ENCODE measurements around the gene FKBP11.

FKBP11 gene

GRCh38 chr12:48969833-48970701, 44.8 kb upstream of the FKBP11 start:
- H3K27ac ChIP-seq (ENCODE audit: extremely low read depth, low read depth, low read length), result no peak overlapping the region
- H3K9me3 ChIP-seq (ENCODE audit: control insufficient read depth, insufficient read depth, low read depth, low read length), result no peaks in the 10 kb centered on the region
- H3K36me3 ChIP-seq (ENCODE audit: control insufficient read depth in 2 of 2, insufficient read depth in 1 of 2, low read length in 2 of 2), result no peaks in the 10 kb centered on the region
- H3K4me1 ChIP-seq (ENCODE audit: control insufficient read depth, insufficient read depth, low read length), result peaks cover 9% of the 10 kb centered on the region
- POLR2A ChIA-PET, result interaction anchor here (0.6 to 3.7 kb wide), 2 partner anchors 12 to 60 kb away, joined by 7 to 21 read pairs; partner anchors contain the start of gene ARF3
- TF ChIP-seq ZNF48 (tag by site-specific recombination; IDR thresholded peaks at IDR 0.05) (no peak), ZFP3 (tag by site-specific recombination; IDR thresholded peaks at IDR 0.05; ENCODE audit: low read depth) (peak; percentile 69; the same call in 1 of the 2 replicates), ZBTB8A (tag by site-specific recombination; IDR thresholded peaks at IDR 0.05) (peak; percentile 60; the same call in 1 of the 2 replicates), ZBTB21 (tag by site-specific recombination; IDR thresholded peaks at IDR 0.05) (no peak)
- CTCF ChIA-PET, result interaction anchor here (1.5 to 10.8 kb wide), 2 partner anchors 9 to 19 kb away, joined by 4 to 79 read pairs; no protein-coding TSS in a partner anchor
- H3K4me3 ChIP-seq (ENCODE audit: low read depth, low read length), result no peak overlapping the region

DNA sequence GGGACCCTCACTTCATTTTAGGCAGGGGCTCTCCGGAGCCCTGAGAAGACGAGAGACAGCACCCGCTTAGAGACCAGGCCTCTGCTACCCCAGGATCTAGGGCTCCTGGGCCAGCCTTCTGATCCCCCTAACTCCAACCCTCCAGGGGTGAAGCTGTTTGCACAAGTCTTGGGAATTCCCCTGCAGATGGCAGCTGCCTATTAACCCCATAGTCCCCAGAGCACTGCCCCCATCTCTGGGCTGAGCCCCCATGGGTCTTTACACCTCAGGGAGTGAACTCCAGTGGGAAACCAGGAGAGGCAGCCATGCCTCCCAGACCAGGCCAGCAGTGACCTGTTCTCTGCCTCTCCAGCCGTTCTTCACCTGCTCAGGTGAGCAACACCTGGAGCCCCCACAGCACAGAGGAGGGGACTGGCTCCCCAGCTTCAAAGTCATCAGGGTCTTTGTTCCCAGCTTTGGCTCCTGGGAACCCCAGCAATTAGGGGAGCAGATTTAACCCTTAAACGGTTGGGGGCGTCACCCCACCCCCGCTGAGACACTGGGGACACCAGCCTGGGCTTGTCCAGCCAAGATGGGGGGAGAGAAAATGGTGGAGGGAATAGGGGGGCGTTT, 44.0 kb upstream of the FKBP11 start:
- H3K36me3 ChIP-seq (ENCODE audit: control insufficient read depth in 2 of 2, insufficient read depth in 1 of 2, low read length in 2 of 2), result no peaks in the 10 kb centered on the region
- H3K9me3 ChIP-seq (ENCODE audit: control insufficient read depth, insufficient read depth, low read depth, low read length), result no peaks in the 10 kb centered on the region
- H3K4me3 ChIP-seq (ENCODE audit: low read depth, low read length), result no peak overlapping the region
- TF ChIP-seq ZFP3 (tag by site-specific recombination; IDR thresholded peaks at IDR 0.05; ENCODE audit: low read depth), result no peak
- TF ChIP-seq PATZ1 (tag by site-specific recombination; IDR thresholded peaks at IDR 0.05), result peak; percentile 11; the same call in 1 of the 2 replicates
- 0 out of 2 replicates have a peak, but pooled peaks have one; percentile 51 for TF ChIP-seq ZEB2 (tag by site-specific recombination; IDR thresholded peaks at IDR 0.05)
- ChIA-PET CTCF (interaction anchor here (0.7 to 10.8 kb wide), 6 partner anchors 8 to 101 kb away, joined by 3 to 79 read pairs (median 7); partner anchors contain the start of gene WNT1), POLR2A (interaction anchor here (0.6 to 3.7 kb wide), 2 partner anchors 12 to 60 kb away, joined by 7 to 21 read pairs; partner anchors contain the start of gene ARF3)
- no peak overlapping the region for H3K27ac ChIP-seq (ENCODE audit: extremely low read depth, low read depth, low read length)
- peaks cover 9% of the 10 kb centered on the region for H3K4me1 ChIP-seq (ENCODE audit: control insufficient read depth, insufficient read depth, low read length)

GRCh38 chr12:48968467-48968866, 43.2 kb upstream of the FKBP11 start:
- Histone ChIP-seq H3K4me1 (ENCODE audit: control insufficient read depth, insufficient read depth, low read length) (peaks cover 9% of the 10 kb centered on the region), H3K36me3 (ENCODE audit: control insufficient read depth in 2 of 2, insufficient read depth in 1 of 2, low read length in 2 of 2) (no peaks in the 10 kb centered on the region), H3K9me3 (ENCODE audit: control insufficient read depth, insufficient read depth, low read depth, low read length) (no peaks in the 10 kb centered on the region), H3K4me3 (ENCODE audit: low read depth, low read length) (no peak overlapping the region), H3K27ac (ENCODE audit: extremely low read depth, low read depth, low read length) (no peak overlapping the region)
- POLR2A ChIA-PET, result interaction anchor here (0.6 to 3.7 kb wide), 3 partner anchors 11 to 46 kb away, joined by 3 to 21 read pairs (median 3); partner anchors contain the start of gene ARF3
- CTCF ChIA-PET, result interaction anchor here (0.6 to 10.8 kb wide), 10 partner anchors 9 to 260 kb away, joined by 3 to 79 read pairs (median 4); partner anchors contain the start of gene WNT1
- TF ChIP-seq ZNF561 (tag by site-specific recombination; IDR thresholded peaks at IDR 0.05; ENCODE audit: borderline replicate concordance) (no peak), ZNF23 (tag by site-specific recombination; IDR thresholded peaks at IDR 0.05; ENCODE audit: borderline replicate concordance) (no peak), ZNF423 (tag by site-specific recombination; IDR thresholded peaks at IDR 0.05) (no peak), WT1 (tag by site-specific recombination; IDR thresholded peaks at IDR 0.05) (no peak), ZNF335 (tag by site-specific recombination; conservative IDR thresholded peaks at IDR 0.05) (no peak), BCL6B (tag by site-specific recombination; IDR thresholded peaks at IDR 0.05) (no peak), ZNF292 (tag by site-specific recombination; IDR thresholded peaks at IDR 0.05; ENCODE audit: borderline replicate concordance, low read depth) (no peak), KLF10 (tag by site-specific recombination; IDR thresholded peaks at IDR 0.05) (no peak), SP7 (tag by site-specific recombination; IDR thresholded peaks at IDR 0.05) (no peak), ZNF221 (tag by site-specific recombination; IDR thresholded peaks at IDR 0.05; ENCODE audit: borderline replicate concordance) (no peak), ZNF521 (tag by site-specific recombination; IDR thresholded peaks at IDR 0.05) (no peak), ZNF202 (tag by site-specific recombination; IDR thresholded peaks at IDR 0.05; ENCODE audit: borderline replicate concordance) (no peak), ZNF16 (tag by site-specific recombination; IDR thresholded peaks at IDR 0.05; ENCODE audit: low read depth) (no peak), ZNF514 (tag by site-specific recombination; IDR thresholded peaks at IDR 0.05) (no peak), ZBTB48 (tag by site-specific recombination; IDR thresholded peaks at IDR 0.05) (no peak)
- TF ChIP-seq, protein P1, sequence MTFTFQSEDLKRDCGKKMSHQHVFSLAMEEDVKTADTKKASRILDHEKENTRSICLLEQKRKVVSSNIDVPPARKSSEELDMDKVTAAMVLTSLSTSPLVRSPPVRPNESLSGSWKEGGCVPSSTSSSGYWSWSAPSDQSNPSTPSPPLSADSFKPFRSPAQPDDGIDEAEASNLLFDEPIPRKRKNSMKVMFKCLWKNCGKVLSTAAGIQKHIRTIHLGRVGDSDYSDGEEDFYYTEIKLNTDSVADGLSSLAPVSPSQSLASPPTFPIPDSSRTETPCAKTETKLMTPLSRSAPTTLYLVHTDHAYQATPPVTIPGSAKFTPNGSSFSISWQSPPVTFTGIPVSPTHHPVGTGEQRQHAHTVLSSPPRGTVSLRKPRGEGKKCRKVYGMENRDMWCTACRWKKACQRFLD (tag by site-specific recombination; IDR thresholded peaks at IDR 0.05), result no peak

Measured in HEK293 (cell line).